WERI-Rb-1 (cell line): ENCODE measurements around the gene HOXC6.

Experiments used
- DNase-seq: peaks from one replicate; pipeline ENCODE4 v3.0.0-alpha.2; 2020
- H3K27ac ChIP-seq: fragments of 250-450 bp; sonication (Bioruptor Pico); 2 replicates; pipeline ENCODE4 v1.5.1; 2020; ENCODE audit warnings: mild to moderate bottlenecking, moderate library complexity
- H3K27me3 ChIP-seq: fragments of 250-450 bp; sonication (Bioruptor Pico); 2 replicates; pipeline ENCODE4 v1.5.1; 2021; ENCODE audit warnings: mild to moderate bottlenecking, low read depth, moderate library complexity; ENCODE audit not compliant: insufficient read depth, severe bottlenecking
- H3K36me3 ChIP-seq: fragments of 250-450 bp; sonication (Bioruptor Pico); 2 replicates; pipeline ENCODE4 v1.5.1; 2020; ENCODE audit warnings: mild to moderate bottlenecking, moderate library complexity
- H3K4me3 ChIP-seq: 2 replicates; pipeline ENCODE4 v1.5.1; 2011; ENCODE audit warnings: low read depth, mild to moderate bottlenecking, control low read depth, low read length
- H3K9me3 ChIP-seq: fragments of 250-450 bp; sonication (Bioruptor Pico); 2 replicates; pipeline ENCODE4 v1.5.1; 2021; ENCODE audit warnings: mild to moderate bottlenecking, moderate library complexity; ENCODE audit not compliant: severe bottlenecking
- CTCF ChIP-seq: IDR thresholded peaks from 2 replicates; pipeline ENCODE4 v1.5.1; 2011; ENCODE audit warnings: low read depth, mild to moderate bottlenecking, control low read depth, inconsistent platforms, low read length

Gene HOXC6

GRCh38 chr12:54053003-54053750 is 24.9 kb downstream of the HOXC6 start:
- Histone ChIP-seq H3K9me3 (no peaks in the 10 kb centered on the region), H3K27ac (peak overlapping the region; percentile 81), H3K36me3 (peaks cover 4% of the 10 kb centered on the region), H3K4me3 (peak overlapping the region; percentile 90), H3K27me3 (no peaks in the 10 kb centered on the region)
- DNase-seq, result no peak
- TF ChIP-seq CTCF, result no peak

GRCh38 chr12:54053751-54054741 is 25.8 kb downstream of the HOXC6 start, which contains the start of gene HOXC4:
TSS of gene HOXC4 (plus strand) at chr12:54053835. CDS start at chr12:54053923, 88 bp downstream.
- Histone ChIP-seq H3K27me3 (no peaks in the 10 kb centered on the region), H3K4me3 (peak within 1 kb of the TSS; percentile 90), H3K9me3 (no peaks in the 10 kb centered on the region), H3K27ac (peak within 1 kb of the TSS; percentile 81), H3K36me3 (peaks cover 4% of the 10 kb centered on the region)
- no peak for TF ChIP-seq CTCF
- DNase-seq, result no peak

GRCh38 chr12:54054742-54055194 is 26.5 kb downstream of the HOXC6 start:
- H3K27me3 ChIP-seq, result no peaks in the 10 kb centered on the region
- TF ChIP-seq CTCF, result no peak
- peak overlapping the region; percentile 81 for H3K27ac ChIP-seq
- H3K4me3 ChIP-seq, result peak overlapping the region; percentile 90
- no peak for DNase-seq
- H3K36me3 ChIP-seq, result peaks cover 4% of the 10 kb centered on the region
- no peaks in the 10 kb centered on the region for H3K9me3 ChIP-seq

GRCh38 chr12:54055552-54055951 is 27.3 kb downstream of the HOXC6 start:
- H3K27ac ChIP-seq, result no peak overlapping the region
- TF ChIP-seq CTCF, result no peak
- H3K4me3 ChIP-seq, result no peak overlapping the region
- peaks cover 4% of the 10 kb centered on the region for H3K36me3 ChIP-seq
- no peaks in the 10 kb centered on the region for H3K27me3 ChIP-seq
- H3K9me3 ChIP-seq, result no peaks in the 10 kb centered on the region
- DNase-seq, result no peak

- Histone ChIP-seq H3K27me3 (no peaks in the 10 kb centered on the region), H3K9me3 (no peaks in the 10 kb centered on the region), H3K36me3 (peaks cover 4% of the 10 kb centered on the region), H3K4me3 (no peak overlapping the region), H3K27ac (no peak overlapping the region)
- TF ChIP-seq CTCF, result no peak
- DNase-seq, result no peak
These were observed 27.9 kb downstream of the HOXC6 start for GRCh38 chr12:54056110-54056509.
